SK-N-SH (cell line): Measurements from ENCODE around the gene UPB1. TPM values are rescaled to one million over a fixed set of nuclear protein-coding genes. Genes with fewer than 3 reads are reported as not detected.

Source experiments
- CTCF ChIA-PET: fragments of 300-600, 350-600 bp; formaldehyde crosslinking; extraction: SDS; loops from one replicate; lab custom pipeline; 2021; lab: Yijun Ruan, JAX
- POLR2A ChIA-PET: fragments of 350-600 bp; sonication (Branson Sonifier 250); formaldehyde crosslinking; extraction: SDS; loops from one replicate; lab custom pipeline; 2020; ENCODE audit warnings: antibody characterized with exemption, inconsistent platforms; lab: Yijun Ruan, JAX
- DNase-seq: peaks from one replicate; pipeline ENCODE4 v3.0.0; 2012
- H2AFZ ChIP-seq: fragments of 200-600 bp; sonication (generic); 2 replicates; pipeline ENCODE4 v1.8.1; 2016; ENCODE audit warnings: antibody characterized with exemption, mild to moderate bottlenecking, low read depth
- H3F3A ChIP-seq: fragments of 200-600 bp; sonication (generic); replicated peaks from 2 replicates; pipeline ENCODE3; 2016; ENCODE audit warnings: antibody characterized with exemption, mild to moderate bottlenecking; ENCODE audit not compliant: insufficient read depth
- H3K27ac ChIP-seq, 2 experiments: fragments of 200-500 bp in 1 of 2; fragments of 200-600 bp in 1 of 2; sonication (Bioruptor generic) in 1 of 2; sonication (generic), shearing (Covaris generic) in 1 of 2; 2 replicates each; pipeline versions ENCODE4 v1.5.1 to v1.6.1; 2014 to 2016; ENCODE audit warnings: low read depth in 2 of 2, inconsistent platforms in 1 of 2, low read length in 1 of 2, mild to moderate bottlenecking in 1 of 2, mixed read lengths in 1 of 2
- H3K27me3 ChIP-seq: fragments of 200-600 bp; sonication (generic), shearing (Covaris generic); 2 replicates; pipeline ENCODE4 v1.6.1; 2016; ENCODE audit warnings: mixed run types; ENCODE audit not compliant: insufficient read depth
- H3K36me3 ChIP-seq, 2 experiments: fragments of 200-500 bp in 1 of 2; fragments of 200-600 bp in 1 of 2; sonication (Bioruptor generic) in 1 of 2; sonication (generic) in 1 of 2; replicated peaks in 1 of 2; 2 replicates each; pipeline versions ENCODE3 to v1.5.1; 2014 to 2016; ENCODE audit warnings: low read length in 1 of 2, mild to moderate bottlenecking in 1 of 2; ENCODE audit not compliant: insufficient read depth in 2 of 2, control insufficient read depth in 1 of 2
- H3K4me1 ChIP-seq, 2 experiments: fragments of 200-500 bp in 1 of 2; fragments of 200-600 bp in 1 of 2; sonication (Bioruptor generic) in 1 of 2; sonication (generic), shearing (Covaris generic) in 1 of 2; 2 replicates each; pipeline versions ENCODE4 v1.5.1 to v1.6.1; 2014 to 2016; ENCODE audit warnings: low read depth in 1 of 2, low read length in 1 of 2, mixed run types in 1 of 2; ENCODE audit not compliant: insufficient read depth in 2 of 2, control insufficient read depth in 1 of 2
- H3K4me2 ChIP-seq: fragments of 200-600 bp; sonication (generic), shearing (Covaris generic); 2 replicates; pipeline ENCODE4 v1.6.1; 2017; ENCODE audit warnings: mixed run types
- H3K4me3 ChIP-seq, 2 experiments: fragments of 200-500 bp in 1 of 2; fragments of 200-600 bp in 1 of 2; sonication (Bioruptor generic) in 1 of 2; sonication (generic), shearing (Covaris generic) in 1 of 2; 2 replicates each; pipeline versions ENCODE4 v1.5.1 to v1.8.1; 2014 to 2016; ENCODE audit warnings: low read depth in 2 of 2, inconsistent platforms in 1 of 2, low read length in 1 of 2, mild to moderate bottlenecking in 1 of 2, mixed read lengths in 1 of 2, moderate library complexity in 1 of 2
- H3K79me2 ChIP-seq: fragments of 200-600 bp; sonication (generic); 2 replicates; pipeline ENCODE4 v1.8.1; 2017; ENCODE audit warnings: mild to moderate bottlenecking; ENCODE audit not compliant: insufficient read depth
- H3K9ac ChIP-seq: fragments of 200-600 bp; sonication (generic); 2 replicates; pipeline ENCODE4 v1.6.1; 2017; ENCODE audit warnings: mixed run types
- H3K9me2 ChIP-seq: fragments of 200-600 bp; sonication (generic); 2 replicates; pipeline ENCODE4 v1.6.1; 2017; ENCODE audit warnings: mixed run types
- H3K9me3 ChIP-seq: fragments of 200-600 bp; sonication (generic); 2 replicates; pipeline ENCODE4 v1.6.1; 2017; ENCODE audit warnings: mixed run types, mild to moderate bottlenecking, moderate library complexity
- H4K20me1 ChIP-seq: fragments of 200-600 bp; sonication (generic); 2 replicates; pipeline ENCODE4 v1.6.1; 2017; ENCODE audit warnings: mild to moderate bottlenecking, mixed run types; ENCODE audit not compliant: insufficient read depth
- CHD2 ChIP-seq: fragments of 150-350 bp; IDR thresholded peaks from 2 replicates; pipeline ENCODE4 v1.6.1; 2018; ENCODE audit warnings: low read length; ENCODE audit not compliant: partially characterized antibody
- CTCF ChIP-seq: fragments of 200-600 bp; sonication (generic); IDR thresholded peaks from 2 replicates; pipeline ENCODE4 v1.6.1; 2017; ENCODE audit warnings: antibody characterized with exemption, mild to moderate bottlenecking, moderate library complexity
- ELF1 ChIP-seq: IDR thresholded peaks from 2 replicates; pipeline ENCODE4 v1.4.0; 2012
- FOXJ3 ChIP-seq: sonication (generic); formaldehyde crosslinking; IDR thresholded peaks from 2 replicates; pipeline ENCODE4 v1.5.1; 2020; ENCODE audit warnings: mild to moderate bottlenecking, missing genetic modification reagents
- FOXM1 ChIP-seq: IDR thresholded peaks from 2 replicates; pipeline ENCODE4 v1.4.0; 2012; ENCODE audit warnings: low read depth, mild to moderate bottlenecking
- GATA2 ChIP-seq: sonication (generic); formaldehyde crosslinking; IDR thresholded peaks from 2 replicates; pipeline ENCODE4 v1.5.0; 2020; ENCODE audit warnings: mild to moderate bottlenecking, missing genetic modification reagents
- IRF3 ChIP-seq: fragments of 150-350 bp; IDR thresholded peaks from 2 replicates; pipeline ENCODE4 v1.6.1; 2016; ENCODE audit warnings: mild to moderate bottlenecking, low read depth, low read length
- JUND ChIP-seq: IDR thresholded peaks from 2 replicates; pipeline ENCODE4 v1.4.0; 2012
- MAX ChIP-seq: IDR thresholded peaks from 2 replicates; pipeline ENCODE4 v1.4.0; 2012; ENCODE audit warnings: low read depth
- MEF2A ChIP-seq: IDR thresholded peaks from 2 replicates; pipeline ENCODE4 v1.4.0; 2012; ENCODE audit warnings: low read depth, borderline replicate concordance
- MXI1 ChIP-seq: IDR thresholded peaks from 2 replicates; pipeline ENCODE4 v1.6.1; 2012; ENCODE audit warnings: mild to moderate bottlenecking, low read depth, low read length, improper control_type of control experiment
- NFIC ChIP-seq: IDR thresholded peaks from 2 replicates; pipeline ENCODE4 v1.4.0; 2012; ENCODE audit warnings: borderline replicate concordance
- PBX3 ChIP-seq: IDR thresholded peaks from 2 replicates; pipeline ENCODE4; 2012
- POLR2AphosphoS5 ChIP-seq: IDR thresholded peaks from 2 replicates; pipeline ENCODE4 v1.6.1; 2012; ENCODE audit warnings: low read depth, low read length
- RAD21 ChIP-seq: IDR thresholded peaks from 2 replicates; pipeline ENCODE4 v1.6.1; 2012; ENCODE audit warnings: mild to moderate bottlenecking, low read length
- RFX5 ChIP-seq: IDR thresholded peaks from 2 replicates; pipeline ENCODE4 v1.6.1; 2012; ENCODE audit warnings: mild to moderate bottlenecking, improper control_type of control experiment, low read length
- TCF12 ChIP-seq: IDR thresholded peaks from 2 replicates; pipeline ENCODE4 v1.4.0; 2012
- USF1 ChIP-seq: IDR thresholded peaks from 2 replicates; pipeline ENCODE4 v1.4.0; 2012; ENCODE audit warnings: low read depth, borderline replicate concordance
- ZBTB33 ChIP-seq: IDR thresholded peaks from 2 replicates; pipeline ENCODE4 v1.4.0; 2012; ENCODE audit warnings: low read depth, borderline replicate concordance
- WGBS: methylation state at CpG from one replicate; pipeline ENCODE4 v1.1.6; 2017; ENCODE audit warnings: low lambda C conversion rate; 5-methylcytosine and 5-hydroxymethylcytosine counted together
- polyA plus RNA-seq, 3 experiments: library from polyadenylated mRNA; depleted of rRNA; stranded (reverse); fragments of >200 nt; gene quantifications; 2 replicates each; pipeline ENCODE4 v1.2.3, GENCODE V29; 2012

UPB1 gene
- polyA plus RNA-seq, 1 of the 3 experiments (the other 2 are of a cell fraction): 0.30 TPM

GRCh38 chr22:24548812-24549211, 53.7 kb downstream of the UPB1 start:
- H3F3A ChIP-seq: no peaks in the 10 kb centered on the region
- H3K9me3 ChIP-seq: no peaks in the 10 kb centered on the region
- no peaks in the 10 kb centered on the region for H3K9me2 ChIP-seq
- peaks cover 13 to 15% of the 10 kb centered on the region in 2 experiments; a peak in 3 of 4 replicates for H3K4me1 ChIP-seq
- ChIA-PET CTCF (interaction anchor here (0.6 kb wide), 1 partner anchor 15 kb away, joined by 3 read pairs; no protein-coding TSS in a partner anchor), POLR2A (no interaction called here)
- H3K4me3 ChIP-seq: no peak overlapping the region
- peaks cover 56% of the 10 kb centered on the region for H3K79me2 ChIP-seq
- peaks cover 6 to 38% of the 10 kb centered on the region in 2 experiments for H3K36me3 ChIP-seq
- no peak overlapping the region for H3K9ac ChIP-seq
- H4K20me1 ChIP-seq: peaks cover 19% of the 10 kb centered on the region; the same call in 1 of the 2 replicates
- 100% methylated on average over 1 of the region's 4 CpGs for WGBS
- H3K27me3 ChIP-seq: no peaks in the 10 kb centered on the region
- no peak overlapping the region for H3K27ac ChIP-seq
- no peak for DNase-seq
- no peak overlapping the region for H3K4me2 ChIP-seq
- no peak for TF ChIP-seq IRF3
- no peak for TF ChIP-seq TCF12
- H2AFZ ChIP-seq: no peak overlapping the region

GRCh38 chr22:24550028-24550901, 55.1 kb downstream of the UPB1 start:
- POLR2A ChIA-PET: no interaction called here
- Histone ChIP-seq H3K4me2 (no peak overlapping the region), H3K4me1 (peaks cover 12 to 13% of the 10 kb centered on the region in 2 experiments; a peak in 3 of 4 replicates), H3K27me3 (no peaks in the 10 kb centered on the region), H3K36me3 (peaks cover 0 to 31% of the 10 kb centered on the region in 2 experiments), H4K20me1 (peaks cover 18% of the 10 kb centered on the region; the same call in 1 of the 2 replicates), H3K79me2 (peaks cover 60% of the 10 kb centered on the region), H3F3A (no peaks in the 10 kb centered on the region), H3K27ac (no peak overlapping the region; a peak in 1 of 4 replicates), H3K9ac (no peak overlapping the region), H3K9me3 (no peaks in the 10 kb centered on the region), H3K9me2 (no peaks in the 10 kb centered on the region)
- DNase-seq: no peak
- 89% methylated on average over 6 of the region's 8 CpGs for WGBS
- TF ChIP-seq USF1: no peak
- TF ChIP-seq RFX5: no peak
- TF ChIP-seq CTCF: no peak
- TF ChIP-seq PBX3: no peak
- no peak for TF ChIP-seq ELF1
- TF ChIP-seq ZBTB33: no peak
- TF ChIP-seq MEF2A: no peak
- no peak for TF ChIP-seq MAX
- no peak for TF ChIP-seq NFIC
- TF ChIP-seq MXI1: no peak
- no peak for TF ChIP-seq IRF3
- TF ChIP-seq TCF12: no peak
- TF ChIP-seq RAD21: no peak
- no peak for TF ChIP-seq POLR2AphosphoS5
- TF ChIP-seq JUND: no peak
- TF ChIP-seq GATA2 (CRISPR knock-in tag): no peak
- no peak for TF ChIP-seq FOXM1
- TF ChIP-seq FOXJ3 (CRISPR knock-in tag): no peak
- TF ChIP-seq CHD2: no peak
- TF ChIP-seq, all 33 proteins: peak for 0
- no peak overlapping the region for H2AFZ ChIP-seq
- H3K4me3 ChIP-seq: no peak overlapping the region
- CTCF ChIA-PET: no interaction called here
